Stimulated activated naive CD8-positive, alpha-beta T cell treated with anti-CD3 and anti-CD28 coated beads, Interleukin-15, Interleukin-2, amounts not matched to agents 100 ng/mL and 50 ng/mL, for 24 hours (primary cell): ENCODE results near the gene DPP7.

Experiments
- H3K27ac Mint-ChIP-seq: one replicate; pipeline ENCODE4 v1.8.0; 2021; ENCODE audit warnings: mild to moderate bottlenecking, mixed read lengths
- H3K27me3 Mint-ChIP-seq: one replicate; pipeline ENCODE4 v1.8.0; 2021; ENCODE audit warnings: mixed read lengths
- H3K36me3 Mint-ChIP-seq: one replicate; pipeline ENCODE4 v1.8.0; 2021; ENCODE audit warnings: low read depth, mixed read lengths
- H3K4me1 Mint-ChIP-seq: one replicate; pipeline ENCODE4 v1.8.0; 2021; ENCODE audit warnings: low read depth, mixed read lengths
- H3K4me3 Mint-ChIP-seq: one replicate; pipeline ENCODE4 v1.8.0; 2021; ENCODE audit warnings: mild to moderate bottlenecking, mixed read lengths
- H3K9me3 Mint-ChIP-seq: one replicate; pipeline ENCODE4 v1.8.0; 2021; ENCODE audit warnings: mixed read lengths

The DPP7 gene

GRCh38 chr9:137150617-137151457 is 36.3 kb upstream of the DPP7 start:
- H3K27me3 Mint-ChIP-seq = peaks cover 11% of the 10 kb centered on the region
- no peaks in the 10 kb centered on the region for H3K9me3 Mint-ChIP-seq
- H3K27ac Mint-ChIP-seq = no peak overlapping the region
- no peak overlapping the region for H3K4me3 Mint-ChIP-seq
- H3K4me1 Mint-ChIP-seq = peaks cover 14% of the 10 kb centered on the region
- no peaks in the 10 kb centered on the region for H3K36me3 Mint-ChIP-seq

DNA sequence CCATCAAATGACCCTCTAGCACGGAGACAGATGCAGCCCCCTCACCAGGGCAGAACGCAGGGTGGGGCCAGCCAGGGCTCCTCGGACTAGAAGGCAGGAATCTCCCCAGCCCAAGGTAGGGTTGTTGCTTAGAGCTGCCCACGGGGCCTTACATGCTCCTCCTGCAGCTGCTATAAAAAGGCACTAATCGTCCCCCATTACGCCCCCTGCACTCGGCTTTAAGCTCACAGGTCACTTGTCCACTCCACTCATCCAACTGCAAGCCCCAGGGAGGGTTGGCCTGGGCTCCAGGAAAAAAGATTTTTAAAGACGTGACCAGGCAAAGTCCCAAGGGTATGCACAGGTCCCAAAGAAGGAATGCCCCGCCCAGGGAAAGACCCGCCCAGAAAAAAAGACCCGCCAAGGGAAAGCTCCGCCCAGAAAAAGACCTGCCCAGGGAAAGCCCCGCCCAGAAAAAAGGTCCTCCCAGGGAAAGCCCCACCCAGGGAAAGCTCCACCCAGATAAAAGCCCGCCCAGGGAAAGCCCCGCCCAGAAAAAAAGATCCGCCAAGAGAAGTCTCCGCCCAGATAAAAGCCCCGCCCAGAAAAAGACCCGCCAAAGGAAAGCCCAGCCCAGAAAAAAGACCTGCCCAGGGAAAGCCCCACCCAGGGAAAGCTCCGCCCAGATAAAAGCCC is 35.5 kb upstream of the DPP7 start:
- Mint-ChIP-seq H3K27ac (no peak overlapping the region), H3K4me1 (peaks cover 14% of the 10 kb centered on the region), H3K9me3 (no peaks in the 10 kb centered on the region), H3K36me3 (no peaks in the 10 kb centered on the region), H3K4me3 (no peak overlapping the region), H3K27me3 (peaks cover 8% of the 10 kb centered on the region)

GRCh38 chr9:137149363-137149762 is 34.8 kb upstream of the DPP7 start:
- H3K4me1 Mint-ChIP-seq = peaks cover 14% of the 10 kb centered on the region
- no peak overlapping the region for H3K4me3 Mint-ChIP-seq
- H3K9me3 Mint-ChIP-seq = no peaks in the 10 kb centered on the region
- no peak overlapping the region for H3K27ac Mint-ChIP-seq
- peaks cover 3% of the 10 kb centered on the region for H3K27me3 Mint-ChIP-seq
- no peaks in the 10 kb centered on the region for H3K36me3 Mint-ChIP-seq

GRCh38 chr9:137148661-137149060 is 34.1 kb upstream of the DPP7 start:
- Mint-ChIP-seq H3K4me3 (no peak overlapping the region), H3K27ac (no peak overlapping the region), H3K27me3 (peaks cover 8% of the 10 kb centered on the region)

DNA sequence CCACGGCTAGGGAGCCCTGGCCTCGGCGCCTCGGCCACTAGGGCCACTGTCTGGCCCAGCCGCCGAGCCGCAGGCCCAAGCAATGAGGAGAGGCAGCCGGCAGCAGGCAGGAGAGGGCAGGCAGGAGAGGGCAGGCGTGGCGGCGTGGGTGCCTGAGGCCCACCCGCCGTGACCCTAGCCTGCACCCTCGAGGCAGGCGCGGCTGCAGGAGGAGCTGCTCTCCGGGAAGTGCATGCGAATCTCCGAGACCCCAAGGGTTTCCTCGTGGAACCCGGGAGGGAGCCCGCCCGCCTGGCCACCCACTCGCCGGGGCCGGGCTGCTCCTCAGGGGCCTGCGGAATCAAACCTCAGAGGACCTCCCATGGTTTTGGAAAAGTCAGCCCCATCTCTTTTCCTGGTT is 33.7 kb upstream of the DPP7 start:
- peaks cover 10% of the 10 kb centered on the region for H3K27me3 Mint-ChIP-seq
- no peak overlapping the region for H3K27ac Mint-ChIP-seq
- H3K4me3 Mint-ChIP-seq = no peak overlapping the region
- H3K9me3 Mint-ChIP-seq = no peaks in the 10 kb centered on the region
- H3K4me1 Mint-ChIP-seq = peaks cover 14% of the 10 kb centered on the region
- H3K36me3 Mint-ChIP-seq = no peaks in the 10 kb centered on the region

More at GRCh38 chr9:137148661-137149060, 34.1 kb upstream of the DPP7 start:
- Mint-ChIP-seq H3K36me3 (no peaks in the 10 kb centered on the region), H3K4me1 (peaks cover 14% of the 10 kb centered on the region), H3K9me3 (no peaks in the 10 kb centered on the region)

- Mint-ChIP-seq H3K4me3 (no peak overlapping the region), H3K27me3 (peaks cover 10% of the 10 kb centered on the region), H3K36me3 (no peaks in the 10 kb centered on the region), H3K27ac (no peak overlapping the region), H3K9me3 (no peaks in the 10 kb centered on the region), H3K4me1 (peaks cover 14% of the 10 kb centered on the region)
Measured at GRCh38 chr9:137147793-137148160, 33.2 kb upstream of the DPP7 start.

DNA sequence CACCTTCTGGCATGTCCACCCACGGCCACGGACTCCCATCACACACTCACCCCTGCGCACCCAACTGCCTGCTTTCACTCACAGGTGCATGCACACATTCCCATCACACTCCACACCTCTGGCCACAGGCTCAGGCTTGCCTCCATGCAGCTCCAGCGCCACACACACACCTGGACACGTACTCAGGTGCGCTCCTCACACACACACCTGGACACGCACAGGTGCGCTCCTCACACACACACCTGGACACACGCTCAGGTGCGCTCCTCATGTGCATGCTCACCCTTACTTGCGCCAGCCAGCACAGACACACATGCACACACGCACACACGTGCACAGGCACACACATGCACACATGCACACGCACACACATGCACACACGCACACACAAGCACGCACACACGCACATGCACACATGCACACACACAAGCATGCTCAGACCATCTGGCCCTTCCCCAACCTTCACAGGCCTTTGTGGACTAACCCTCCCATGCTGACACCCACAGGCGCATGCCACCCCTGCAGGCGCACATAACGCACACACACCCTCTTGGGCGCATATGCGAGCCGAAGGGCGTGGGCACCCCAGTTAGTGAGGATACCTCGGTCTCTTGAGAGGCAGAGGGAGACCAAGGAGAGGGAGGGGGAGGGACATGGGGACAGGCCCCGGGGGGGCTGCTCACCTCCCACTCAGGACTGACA is 32.7 kb upstream of the DPP7 start:
- Mint-ChIP-seq H3K36me3 (no peaks in the 10 kb centered on the region), H3K4me3 (no peak overlapping the region), H3K27me3 (peaks cover 14% of the 10 kb centered on the region), H3K4me1 (peaks cover 14% of the 10 kb centered on the region), H3K27ac (no peak overlapping the region), H3K9me3 (no peaks in the 10 kb centered on the region)

DNA sequence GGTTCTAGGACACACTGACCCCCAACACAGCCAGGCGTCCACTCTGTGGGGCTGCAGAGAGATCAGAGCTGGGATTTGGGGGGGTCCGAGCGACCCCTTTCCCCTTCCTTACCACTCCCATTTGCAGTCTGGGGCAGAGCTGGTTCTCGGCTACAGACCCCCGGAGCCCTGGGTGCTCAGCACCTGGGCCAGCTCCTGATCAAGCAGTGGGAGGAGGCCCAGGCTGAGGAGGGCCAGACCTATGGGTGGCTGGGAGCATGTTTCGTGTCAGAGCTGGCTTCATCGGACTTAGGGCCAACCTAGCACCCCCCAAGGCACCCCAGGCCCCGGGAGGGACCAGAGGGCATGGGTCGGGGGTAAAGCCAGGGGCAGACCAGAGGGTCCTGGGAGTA is 32.0 kb upstream of the DPP7 start:
- H3K4me1 Mint-ChIP-seq = peaks cover 10% of the 10 kb centered on the region
- no peaks in the 10 kb centered on the region for H3K9me3 Mint-ChIP-seq
- H3K27ac Mint-ChIP-seq = no peak overlapping the region
- no peak overlapping the region for H3K4me3 Mint-ChIP-seq
- H3K27me3 Mint-ChIP-seq = peaks cover 20% of the 10 kb centered on the region
- H3K36me3 Mint-ChIP-seq = no peaks in the 10 kb centered on the region

- no peaks in the 10 kb centered on the region for H3K36me3 Mint-ChIP-seq
- H3K4me1 Mint-ChIP-seq = peaks cover 6% of the 10 kb centered on the region
- H3K9me3 Mint-ChIP-seq = no peaks in the 10 kb centered on the region
- peaks cover 22% of the 10 kb centered on the region for H3K27me3 Mint-ChIP-seq
- no peak overlapping the region for H3K4me3 Mint-ChIP-seq
- no peak overlapping the region for H3K27ac Mint-ChIP-seq
Measured at GRCh38 chr9:137145731-137146526, 31.4 kb upstream of the DPP7 start.

GRCh38 chr9:137143459-137143858 is 28.9 kb upstream of the DPP7 start:
- Mint-ChIP-seq H3K36me3 (no peaks in the 10 kb centered on the region), H3K27ac (no peak overlapping the region), H3K4me1 (peaks cover 2% of the 10 kb centered on the region), H3K9me3 (no peaks in the 10 kb centered on the region), H3K4me3 (no peak overlapping the region), H3K27me3 (peaks cover 38% of the 10 kb centered on the region)

DNA sequence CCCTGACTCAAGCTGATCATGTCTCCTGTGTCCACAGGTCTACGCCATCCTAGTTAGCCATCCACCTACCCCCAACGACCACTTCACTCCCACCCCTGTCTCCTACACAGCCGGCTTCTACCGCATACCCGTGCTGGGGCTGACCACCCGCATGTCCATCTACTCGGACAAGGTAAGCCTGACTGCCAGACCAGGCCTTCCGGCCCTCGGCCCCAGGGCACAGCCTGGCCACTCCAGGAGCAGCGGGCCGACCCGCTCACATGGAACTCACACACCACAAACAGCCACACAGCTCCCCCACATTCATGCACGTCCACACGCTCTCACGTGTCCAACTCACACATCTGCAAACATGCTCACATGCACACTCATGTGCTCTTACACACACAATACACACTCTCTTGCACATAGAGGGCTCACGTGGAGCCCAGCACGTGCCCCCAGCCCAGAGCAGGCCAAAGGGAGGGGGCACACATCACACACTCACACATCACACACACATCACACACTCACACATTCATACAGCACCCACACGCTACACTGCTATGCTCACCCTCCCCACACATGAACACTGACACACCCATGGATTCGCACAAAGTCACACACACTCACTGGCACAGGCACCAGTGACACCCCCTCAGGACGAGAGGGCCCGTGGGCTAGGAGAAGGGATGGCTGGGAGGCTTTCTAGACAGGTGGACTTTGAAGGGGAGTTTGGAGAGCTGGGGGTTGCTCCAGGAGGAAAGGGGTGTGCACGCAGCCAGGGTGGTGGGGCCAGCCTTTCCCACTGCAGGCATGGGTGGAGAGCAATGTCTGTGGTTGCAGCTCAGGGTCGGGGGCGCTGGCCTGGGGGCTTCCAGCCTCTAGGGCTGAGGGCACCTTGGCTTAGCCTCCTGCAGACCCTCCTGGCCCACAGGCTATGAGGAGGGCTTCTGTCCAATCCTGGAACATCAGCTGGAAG is 27.7 kb upstream of the DPP7 start:
- Mint-ChIP-seq H3K36me3 (no peaks in the 10 kb centered on the region), H3K9me3 (no peaks in the 10 kb centered on the region), H3K4me3 (no peak overlapping the region), H3K27me3 (peaks cover 47% of the 10 kb centered on the region), H3K27ac (no peak overlapping the region), H3K4me1 (peaks cover 2% of the 10 kb centered on the region)

DNA sequence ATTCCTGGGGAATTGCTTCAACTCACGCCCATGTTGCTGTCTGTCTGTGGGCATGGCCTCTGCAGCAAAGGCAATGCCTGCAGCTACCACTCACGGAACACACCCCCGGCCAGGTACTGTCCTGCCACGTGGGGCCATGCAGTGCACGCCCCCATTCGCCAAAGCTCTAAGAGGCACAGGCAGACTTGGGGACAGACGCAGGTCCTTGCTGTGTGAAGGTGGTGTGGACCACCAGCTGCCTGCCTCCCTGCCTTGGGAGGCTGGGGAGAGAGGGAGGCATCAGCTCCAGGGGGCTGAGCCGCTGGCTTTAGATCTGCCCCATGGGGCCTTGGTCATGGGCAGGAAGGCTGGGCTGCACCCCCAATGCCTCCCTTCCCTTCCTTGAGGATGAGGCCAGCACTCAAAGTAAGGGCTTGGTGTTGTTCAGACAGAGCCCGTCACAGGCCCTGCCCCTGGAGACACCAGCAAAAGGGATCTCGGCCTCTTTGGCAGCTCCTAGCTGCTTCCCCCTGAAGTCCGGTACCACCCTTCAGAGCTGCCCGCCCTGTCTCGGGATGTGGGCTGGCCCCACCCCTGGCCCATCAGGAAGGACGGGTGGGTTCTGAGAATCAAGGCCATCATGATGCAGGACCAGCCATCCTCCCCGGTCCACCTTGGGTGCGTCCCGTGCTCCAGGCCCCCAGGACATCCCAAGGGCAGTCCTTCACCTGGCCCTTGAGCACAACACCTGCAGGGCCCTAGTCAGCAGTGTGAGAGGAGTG is 26.7 kb upstream of the DPP7 start:
- H3K9me3 Mint-ChIP-seq = no peaks in the 10 kb centered on the region
- no peaks in the 10 kb centered on the region for H3K36me3 Mint-ChIP-seq
- H3K27me3 Mint-ChIP-seq = peaks cover 50% of the 10 kb centered on the region
- no peak overlapping the region for H3K4me3 Mint-ChIP-seq
- H3K27ac Mint-ChIP-seq = no peak overlapping the region
- peaks cover 2% of the 10 kb centered on the region for H3K4me1 Mint-ChIP-seq
